DMS53 treated with DMSO at 0.1 percent for 48 hours (cell line): ENCODE data around the gene NLN.
"Not testable (repeated sequence)": the region's sequence is repeated elsewhere in the genome, so short reads cannot be mapped to it uniquely, and the experiment has no call there.

ENCODE experiments used
- DNase-seq: peaks from one replicate; lab custom pipeline; 2025; ENCODE audit not compliant: unreplicated experiment; lab: John Stamatoyannopoulos, UW

The NLN gene

GRCh38 chr5:65828022-65828896 is 106.3 kb downstream of the NLN start:
- no peak for DNase-seq

GRCh38 chr5:65830856-65831255 is 108.9 kb downstream of the NLN start:
- no peak for DNase-seq

- DNase-seq, result no peak
These were observed 109.3 kb downstream of the NLN start for GRCh38 chr5:65831276-65831675.

- DNase-seq, result no peak
These were observed 110.1 kb downstream of the NLN start for GRCh38 chr5:65832152-65832551.

- no peak for DNase-seq
These were observed 110.7 kb downstream of the NLN start for GRCh38 chr5:65832603-65833228.

GRCh38 chr5:65833780-65834179 is 111.8 kb downstream of the NLN start:
- DNase-seq, result no peak

GRCh38 chr5:65834306-65834705 is 112.3 kb downstream of the NLN start:
- no peak for DNase-seq

GRCh38 chr5:65835191-65835590 is 113.2 kb downstream of the NLN start:
- no peak for DNase-seq

- DNase-seq, result no peak
These were observed 115.1 kb downstream of the NLN start for GRCh38 chr5:65837139-65837538.

GRCh38 chr5:65839170-65839569 is 117.2 kb downstream of the NLN start:
- DNase-seq, result not testable (repeated sequence)

GRCh38 chr5:65840071-65840470 is 118.1 kb downstream of the NLN start:
- peak; percentile 5 for DNase-seq

GRCh38 chr5:65844763-65845162 is 122.8 kb downstream of the NLN start:
- DNase-seq, result not testable (repeated sequence)

- DNase-seq, result no peak
These were observed 124.1 kb downstream of the NLN start for GRCh38 chr5:65846101-65846500.

GRCh38 chr5:65847019-65847418 is 125.0 kb downstream of the NLN start:
- DNase-seq, result not testable (repeated sequence)

- DNase-seq, result not testable (repeated sequence)
These were observed 127.9 kb downstream of the NLN start for GRCh38 chr5:65849918-65850317.

- no peak for DNase-seq
These were observed 132.9 kb downstream of the NLN start for GRCh38 chr5:65854925-65855324.

- no peak for DNase-seq
These were observed 133.8 kb downstream of the NLN start for GRCh38 chr5:65855766-65856315.

GRCh38 chr5:65856520-65856919 is 134.5 kb downstream of the NLN start:
- no peak for DNase-seq

GRCh38 chr5:65858316-65858715 is 136.3 kb downstream of the NLN start:
- no peak for DNase-seq

- DNase-seq, result no peak
These were observed 139.8 kb downstream of the NLN start for GRCh38 chr5:65861830-65862241.

- no peak for DNase-seq
These were observed 140.4 kb downstream of the NLN start for GRCh38 chr5:65862384-65862783.

GRCh38 chr5:65863747-65864146 is 141.7 kb downstream of the NLN start:
- DNase-seq, result no peak
